Measurements from ENCODE around the gene PADI4. TPM values are rescaled to one million over a fixed set of nuclear protein-coding genes. Genes with fewer than 3 reads are reported as not detected.

PADI4 gene
- total and polyA plus RNA-seq, 7 donors = 0.52 to 0.58 (median 0.54) TPM; not detected in 4

DNA sequence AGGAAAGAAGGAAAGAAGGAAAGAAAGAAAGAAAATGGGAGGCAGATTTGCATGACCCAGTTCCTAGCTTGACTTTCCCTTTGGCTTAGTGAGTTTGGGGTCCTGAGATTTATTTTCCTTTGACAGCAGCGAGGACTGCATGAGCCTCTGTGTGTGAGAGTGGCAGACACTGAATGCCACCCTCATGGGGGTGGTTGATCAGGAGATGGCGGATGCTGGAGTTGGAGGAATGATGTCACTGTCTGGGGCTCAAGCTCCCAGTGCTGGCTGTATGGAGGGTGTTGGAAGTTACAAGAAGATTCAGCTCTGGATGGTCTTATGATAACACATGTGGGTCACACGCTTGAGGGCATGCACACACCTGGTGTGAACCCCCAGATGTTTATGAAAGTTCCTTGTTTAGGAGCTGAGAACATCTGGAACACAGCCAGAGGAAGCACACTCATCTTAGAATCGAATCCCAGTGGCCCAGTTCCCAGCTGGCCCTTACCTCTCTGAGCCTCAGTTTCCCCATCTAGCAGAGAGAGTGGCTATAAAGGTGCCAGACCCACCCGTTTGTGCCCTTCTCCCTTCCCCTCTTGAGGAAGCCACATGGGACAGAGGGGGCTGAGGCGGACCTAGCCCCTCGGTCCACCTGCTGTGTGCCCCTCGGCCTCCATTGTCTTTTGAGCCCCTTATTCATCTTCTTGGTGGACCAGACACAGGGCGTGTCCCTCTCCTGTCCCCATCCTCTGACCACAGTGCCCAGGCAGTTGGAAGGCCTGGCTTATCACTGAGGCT is 5.7 kb downstream of the PADI4 start:
- 73 to 77% (median 75%) methylated on average over 9 of the region's 9 CpGs for WGBS, 3 donors
- TF ChIP-seq, protein P1, sequence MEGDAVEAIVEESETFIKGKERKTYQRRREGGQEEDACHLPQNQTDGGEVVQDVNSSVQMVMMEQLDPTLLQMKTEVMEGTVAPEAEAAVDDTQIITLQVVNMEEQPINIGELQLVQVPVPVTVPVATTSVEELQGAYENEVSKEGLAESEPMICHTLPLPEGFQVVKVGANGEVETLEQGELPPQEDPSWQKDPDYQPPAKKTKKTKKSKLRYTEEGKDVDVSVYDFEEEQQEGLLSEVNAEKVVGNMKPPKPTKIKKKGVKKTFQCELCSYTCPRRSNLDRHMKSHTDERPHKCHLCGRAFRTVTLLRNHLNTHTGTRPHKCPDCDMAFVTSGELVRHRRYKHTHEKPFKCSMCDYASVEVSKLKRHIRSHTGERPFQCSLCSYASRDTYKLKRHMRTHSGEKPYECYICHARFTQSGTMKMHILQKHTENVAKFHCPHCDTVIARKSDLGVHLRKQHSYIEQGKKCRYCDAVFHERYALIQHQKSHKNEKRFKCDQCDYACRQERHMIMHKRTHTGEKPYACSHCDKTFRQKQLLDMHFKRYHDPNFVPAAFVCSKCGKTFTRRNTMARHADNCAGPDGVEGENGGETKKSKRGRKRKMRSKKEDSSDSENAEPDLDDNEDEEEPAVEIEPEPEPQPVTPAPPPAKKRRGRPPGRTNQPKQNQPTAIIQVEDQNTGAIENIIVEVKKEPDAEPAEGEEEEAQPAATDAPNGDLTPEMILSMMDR (IDR thresholded peaks at IDR 0.05) = no peak
- intact Hi-C loops (cut with DNase I) = no loop called here
- Histone ChIP-seq H3K27ac (no peak overlapping the region), H3K27me3 (ENCODE audit: insufficient read depth in 3 of 3, low read length in 2 of 3) (peaks cover 0 to 56% (median 6%) of the 10 kb centered on the region in 3 donors), H3K36me3 (ENCODE audit: insufficient read depth in 1 of 2, low read depth in 1 of 2) (no peaks in the 10 kb centered on the region), H3K4me3 (no peak overlapping the region), H3K9me3 (no peaks in the 10 kb centered on the region), H3K4me1 (no peaks in the 10 kb centered on the region)
- no peak for DNase-seq
- no peak for ATAC-seq

DNA sequence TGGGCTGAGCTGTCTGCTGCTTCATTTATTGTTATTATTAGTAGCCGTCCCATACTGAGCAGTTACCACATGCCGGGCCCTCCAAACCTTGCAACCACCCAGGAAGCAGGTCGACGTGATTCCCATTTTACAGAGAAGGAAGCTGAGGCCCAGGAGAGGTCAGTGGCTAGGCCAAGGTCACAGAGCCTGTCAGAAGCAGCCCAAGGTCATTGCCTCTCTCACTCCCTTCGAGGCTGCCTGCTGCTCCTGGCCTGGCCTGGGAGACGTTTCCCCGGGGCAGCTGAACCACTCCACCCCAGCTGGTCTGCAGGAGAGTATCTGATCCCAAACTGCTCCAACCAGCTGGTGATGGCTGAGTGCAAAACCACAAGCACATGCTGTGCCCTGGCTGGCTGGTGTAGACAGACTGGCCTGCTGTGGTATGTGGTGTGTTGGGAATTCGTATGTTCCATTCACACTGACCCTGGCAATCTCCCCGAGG is 6.5 kb downstream of the PADI4 start:
- intact Hi-C loops (cut with DNase I) = no loop called here
- no peaks in the 10 kb centered on the region for H3K4me1 ChIP-seq
- 40 to 45% (median 44%) methylated on average over 9 of the region's 9 CpGs for WGBS, 3 donors
- DNase-seq (no peak), ATAC-seq (no peak)
- H3K27me3 ChIP-seq (ENCODE audit: insufficient read depth in 3 of 3, low read length in 2 of 3) = peaks cover 0 to 53% (median 6%) of the 10 kb centered on the region in 3 donors
- H3K27ac ChIP-seq = no peak overlapping the region
- H3K4me3 ChIP-seq = no peak overlapping the region
- no peaks in the 10 kb centered on the region for H3K9me3 ChIP-seq
- TF ChIP-seq, protein P1 (IDR thresholded peaks at IDR 0.05) = no peak
- no peaks in the 10 kb centered on the region for H3K36me3 ChIP-seq (ENCODE audit: insufficient read depth in 1 of 2, low read depth in 1 of 2)

DNA sequence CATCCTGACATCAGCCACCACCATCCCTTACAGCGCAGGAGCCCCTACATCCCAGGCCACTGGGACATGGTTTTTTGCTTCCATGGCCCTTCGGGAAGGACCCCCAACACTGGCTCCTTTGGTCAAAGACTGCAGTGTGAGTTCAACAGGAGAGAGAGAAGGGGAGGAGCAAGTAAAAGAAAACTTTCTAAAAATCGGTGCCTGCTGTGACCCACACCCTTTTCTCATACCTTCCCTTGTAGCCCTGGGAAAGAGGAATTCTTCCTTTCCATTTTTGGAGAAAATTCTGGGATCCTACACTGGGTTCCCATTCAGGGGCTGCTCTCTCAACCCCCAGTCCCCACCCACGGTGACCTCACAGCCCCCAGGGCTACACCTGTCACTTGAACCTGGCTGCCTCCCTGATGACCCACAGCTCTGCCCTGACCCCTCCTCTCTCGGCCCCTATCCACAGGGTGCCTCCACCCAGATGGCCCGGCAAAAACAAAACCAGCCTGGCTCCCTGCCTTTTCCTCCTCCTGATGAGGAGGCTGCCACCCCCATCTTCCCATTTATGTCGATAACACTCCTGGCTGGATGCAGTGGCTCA is 7.6 kb downstream of the PADI4 start:
- WGBS, 3 donors = 34 to 46% (median 39%) methylated on average over 7 of the region's 7 CpGs
- H3K9me3 ChIP-seq = no peaks in the 10 kb centered on the region
- TF ChIP-seq, protein P1 (IDR thresholded peaks at IDR 0.05) = no peak
- H3K4me1 ChIP-seq = no peaks in the 10 kb centered on the region
- no peak for ATAC-seq
- intact Hi-C loops (cut with DNase I) = no loop called here
- no peak for DNase-seq
- H3K27ac ChIP-seq = no peak overlapping the region
- no peak overlapping the region for H3K4me3 ChIP-seq
- no peaks in the 10 kb centered on the region for H3K36me3 ChIP-seq (ENCODE audit: insufficient read depth in 1 of 2, low read depth in 1 of 2)
- peaks cover 0 to 42% (median 2%) of the 10 kb centered on the region in 3 donors for H3K27me3 ChIP-seq (ENCODE audit: insufficient read depth in 3 of 3, low read length in 2 of 3)

DNA sequence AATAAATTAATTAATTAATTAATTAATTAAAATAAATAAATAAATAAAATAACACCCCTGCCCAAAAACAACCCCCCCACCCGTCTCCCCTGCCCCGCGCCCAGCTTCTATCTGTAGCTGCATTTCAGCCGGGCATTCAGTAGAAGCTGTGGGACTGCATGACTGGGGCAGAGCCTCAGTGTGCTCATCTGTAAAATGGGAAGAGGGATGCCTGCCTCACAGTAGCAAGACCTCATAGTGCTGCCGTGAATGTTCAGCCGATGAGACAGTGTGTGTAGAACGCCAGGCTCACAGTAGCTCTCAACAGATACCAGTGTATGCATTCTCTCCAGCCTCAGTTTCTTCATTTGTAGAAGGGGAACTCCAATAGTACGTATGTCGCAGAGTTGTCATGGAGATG is 8.7 kb downstream of the PADI4 start:
- DNase-seq (no peak), ATAC-seq (no peak)
- H3K4me1 ChIP-seq = no peaks in the 10 kb centered on the region
- no peak overlapping the region for H3K4me3 ChIP-seq
- H3K27me3 ChIP-seq (ENCODE audit: insufficient read depth in 3 of 3, low read length in 2 of 3) = peaks cover 0 to 31% (median 2%) of the 10 kb centered on the region in 3 donors
- TF ChIP-seq, protein P1 (IDR thresholded peaks at IDR 0.05) = no peak
- 78 to 84% (median 83%) methylated on average over 9 of the region's 9 CpGs for WGBS, 3 donors
- intact Hi-C loops (cut with DNase I) = no loop called here
- no peaks in the 10 kb centered on the region for H3K9me3 ChIP-seq
- no peaks in the 10 kb centered on the region for H3K36me3 ChIP-seq (ENCODE audit: insufficient read depth in 1 of 2, low read depth in 1 of 2)
- no peak overlapping the region for H3K27ac ChIP-seq
